GM18520 (cell line): ENCODE measurements around the gene EFCAB6.

Experiments used
- ATAC-seq: cut with Tn5 transposase; IDR thresholded peaks from one replicate; pipeline ENCODE4 v1.9.1; 2021; ENCODE audit not compliant: unreplicated experiment

The EFCAB6 gene

DNA sequence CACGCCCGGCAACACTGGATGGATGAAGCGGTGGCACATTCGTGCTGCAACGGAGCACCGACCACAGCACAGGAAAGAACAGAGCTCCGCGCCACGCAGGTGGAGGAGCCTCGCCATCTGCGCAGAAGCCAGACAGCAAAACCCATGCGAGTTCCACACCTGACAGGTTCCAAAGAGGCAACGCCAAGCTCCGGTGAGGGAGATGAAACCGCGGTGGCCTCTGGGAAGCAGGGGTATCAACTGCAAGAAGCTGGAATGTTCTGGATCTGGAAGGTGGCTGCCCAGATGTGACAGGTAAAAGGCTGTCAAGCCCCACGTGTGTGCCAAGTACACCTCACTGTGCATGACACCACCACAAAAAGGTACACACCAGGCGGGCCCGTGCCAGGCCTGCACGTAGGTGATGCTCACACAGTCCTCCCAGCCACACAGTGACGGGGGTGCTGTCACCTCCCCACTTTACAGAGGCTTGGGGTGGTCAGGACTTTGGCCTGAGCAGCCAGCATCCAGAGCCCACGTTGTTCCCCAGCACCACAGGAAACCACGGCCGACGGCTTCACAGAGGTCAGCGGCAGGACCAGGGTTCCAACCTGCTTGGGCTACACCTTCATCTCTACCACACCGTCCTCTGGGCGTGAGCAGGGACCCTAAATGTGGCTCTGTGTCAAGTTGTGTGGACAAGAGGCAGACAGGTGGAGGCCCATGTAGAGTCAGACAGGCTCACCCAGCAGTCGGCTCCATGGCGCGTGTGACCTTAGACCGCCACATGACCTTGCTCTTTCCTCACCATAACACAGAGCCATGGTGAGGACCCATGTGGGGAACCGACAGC lies 19.7 kb upstream of the EFCAB6 start:
- ATAC-seq: no peak

DNA sequence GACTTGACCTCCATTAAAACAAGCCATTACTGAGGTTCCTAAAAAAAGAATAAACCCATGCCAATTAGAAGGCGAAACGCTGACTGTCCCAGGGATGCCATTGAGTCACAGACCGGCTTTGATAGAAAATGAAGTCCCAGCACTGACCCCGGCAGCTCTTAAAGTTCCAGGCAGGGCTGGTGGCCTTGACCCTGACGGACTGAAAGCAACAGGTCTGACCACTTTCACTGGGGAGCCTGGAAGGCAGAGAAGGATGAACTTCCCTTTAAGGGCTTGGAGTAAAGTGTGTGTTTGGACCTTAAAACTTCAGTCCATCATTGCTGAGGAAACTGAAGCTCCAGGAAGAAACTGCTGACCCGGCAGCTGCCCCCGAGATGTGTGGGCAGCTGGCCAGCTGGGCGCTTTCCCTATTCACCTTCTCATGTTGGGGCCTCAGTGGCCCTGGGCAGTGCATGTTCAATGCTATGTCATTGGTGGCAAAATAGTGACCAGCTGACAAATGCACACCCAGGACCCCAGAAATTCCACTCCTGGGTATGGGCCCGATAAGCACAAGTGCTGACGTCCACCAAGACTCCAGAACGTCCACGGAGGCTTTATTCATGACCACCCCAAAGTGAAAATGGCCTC lies 18.9 kb upstream of the EFCAB6 start:
- ATAC-seq: no peak

DNA sequence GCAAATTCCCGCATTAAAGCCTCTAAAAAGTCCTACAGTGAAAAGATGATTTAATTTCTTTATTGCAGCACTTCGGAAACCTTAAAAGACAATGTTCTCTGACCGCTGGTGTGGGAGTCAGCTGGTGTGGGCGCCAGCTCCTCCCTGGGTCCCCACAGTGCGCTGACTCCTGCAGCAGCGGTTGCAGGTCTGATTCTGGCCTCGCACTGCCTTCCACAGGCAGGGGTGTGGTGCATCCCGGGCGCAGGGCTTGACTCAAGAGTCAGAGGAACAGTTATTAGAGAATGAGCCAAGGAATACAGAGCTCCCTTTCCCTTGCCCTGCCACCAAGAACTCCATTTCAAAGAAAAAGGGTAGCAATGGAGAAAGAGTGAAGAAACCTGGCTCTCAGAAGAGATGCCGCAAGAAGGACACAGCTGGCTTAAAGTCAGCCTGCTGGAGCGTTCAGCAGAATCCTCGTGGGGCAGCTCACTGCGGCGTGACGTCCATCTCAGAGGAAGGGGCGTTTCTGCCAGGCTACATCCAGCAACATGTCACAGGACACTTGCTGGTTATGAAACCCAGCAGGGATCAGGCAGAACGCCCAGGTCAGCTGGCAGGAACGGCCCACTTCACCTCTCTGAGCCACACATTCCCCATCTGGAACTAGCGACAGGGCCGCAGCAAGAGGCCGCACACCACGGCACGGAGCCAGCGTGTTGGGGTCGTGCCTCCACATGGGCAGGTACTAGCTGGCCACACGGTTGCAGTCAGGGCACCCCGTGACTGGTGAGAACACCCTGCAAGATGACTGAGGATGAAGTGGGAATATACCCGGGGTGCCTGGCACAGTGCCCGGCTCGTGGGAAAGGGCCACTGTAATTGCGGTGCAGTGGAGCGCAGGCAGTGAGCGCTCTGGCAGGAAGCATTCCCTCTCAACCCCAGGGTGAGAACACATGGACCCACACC lies 18.1 kb upstream of the EFCAB6 start:
- no peak for ATAC-seq

DNA sequence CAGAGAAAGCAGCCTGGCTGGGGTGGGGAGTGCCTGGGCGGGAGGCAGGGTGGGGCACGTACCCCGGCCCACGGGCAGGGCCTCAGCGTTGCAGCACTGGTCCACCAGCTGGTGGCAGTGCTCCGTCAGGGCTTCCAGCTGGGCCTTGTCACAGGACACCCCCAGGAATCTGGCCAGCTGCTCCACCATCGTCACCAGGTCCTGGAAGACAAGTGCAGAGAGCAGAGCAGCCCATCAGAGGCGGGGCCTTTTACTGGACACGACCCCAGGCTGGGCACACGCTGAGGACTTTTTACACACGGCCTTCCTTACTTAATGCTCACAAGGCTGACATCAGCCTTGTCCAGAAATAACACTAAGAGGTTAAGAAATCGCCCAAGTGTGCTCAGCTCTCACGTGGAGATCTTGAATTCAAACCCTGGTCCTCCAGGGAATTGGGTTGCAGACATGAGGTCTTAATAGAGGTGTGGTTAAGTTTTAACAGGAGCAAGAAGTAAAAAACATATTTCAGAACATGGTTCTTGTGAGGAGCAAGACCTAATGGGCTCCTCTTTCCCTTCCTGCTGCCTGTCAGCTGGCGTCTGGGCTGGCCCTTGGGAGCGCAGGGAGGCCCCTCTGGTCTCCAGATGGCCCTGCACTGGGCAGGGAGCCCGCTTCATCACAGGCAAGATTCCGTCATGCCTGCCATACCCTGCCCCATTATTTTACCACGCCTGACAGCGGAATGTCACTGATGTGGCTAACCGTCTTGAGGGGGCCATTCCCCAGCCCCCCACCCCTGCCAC lies 17.1 kb upstream of the EFCAB6 start:
- no peak for ATAC-seq

DNA sequence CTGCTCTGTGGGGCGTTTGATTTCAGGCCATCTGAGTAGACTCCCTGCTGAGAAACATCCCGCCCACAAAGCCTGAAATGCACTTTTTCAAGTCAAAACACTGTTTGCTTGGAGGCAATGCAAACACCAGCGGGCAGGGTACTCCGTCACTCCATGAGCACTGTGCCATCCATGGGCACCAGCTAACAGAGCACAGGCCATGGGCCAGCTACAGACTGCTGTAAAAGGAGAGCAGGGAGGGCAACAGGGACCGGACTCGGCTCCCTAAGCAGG lies 16.6 kb upstream of the EFCAB6 start:
- ATAC-seq: no peak

DNA sequence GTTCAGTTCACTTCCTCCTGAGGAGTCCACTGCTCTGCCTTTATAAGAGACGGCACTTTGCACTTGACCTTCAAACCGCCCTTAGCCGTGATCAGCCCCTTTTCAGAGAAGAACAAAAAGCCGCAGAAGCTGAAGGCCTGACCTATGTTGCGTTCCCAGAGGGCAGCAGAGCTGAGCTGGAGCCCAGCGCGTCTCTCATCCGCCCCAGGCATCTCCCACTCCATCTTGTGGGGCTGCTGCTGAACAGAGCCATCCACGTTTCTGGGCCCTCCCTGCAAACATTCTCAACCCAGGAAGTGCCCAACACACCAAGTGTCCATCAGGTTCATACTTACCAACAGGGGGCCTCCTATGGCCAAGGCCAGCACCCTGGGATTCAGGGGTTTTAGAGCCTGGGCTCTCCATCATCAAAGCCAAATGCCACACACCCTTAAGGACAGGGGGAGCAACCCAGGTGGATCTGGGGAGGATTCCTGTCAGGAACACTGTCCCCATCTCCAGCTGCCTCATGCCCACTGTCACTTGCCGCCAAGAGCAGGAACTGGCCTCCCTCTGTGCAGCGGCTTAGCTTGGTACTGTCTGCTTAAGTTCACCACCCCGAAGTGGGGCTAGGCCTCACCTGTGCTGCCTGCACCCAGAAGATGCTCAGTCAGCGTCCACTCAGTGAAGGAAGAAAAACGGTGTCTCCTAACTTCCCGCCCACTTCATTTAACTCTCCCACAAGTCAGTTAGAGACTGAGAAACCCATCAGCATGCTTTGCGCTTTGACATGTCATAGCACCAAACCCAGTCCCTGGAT lies 16.0 kb upstream of the EFCAB6 start:
- ATAC-seq: no peak

DNA sequence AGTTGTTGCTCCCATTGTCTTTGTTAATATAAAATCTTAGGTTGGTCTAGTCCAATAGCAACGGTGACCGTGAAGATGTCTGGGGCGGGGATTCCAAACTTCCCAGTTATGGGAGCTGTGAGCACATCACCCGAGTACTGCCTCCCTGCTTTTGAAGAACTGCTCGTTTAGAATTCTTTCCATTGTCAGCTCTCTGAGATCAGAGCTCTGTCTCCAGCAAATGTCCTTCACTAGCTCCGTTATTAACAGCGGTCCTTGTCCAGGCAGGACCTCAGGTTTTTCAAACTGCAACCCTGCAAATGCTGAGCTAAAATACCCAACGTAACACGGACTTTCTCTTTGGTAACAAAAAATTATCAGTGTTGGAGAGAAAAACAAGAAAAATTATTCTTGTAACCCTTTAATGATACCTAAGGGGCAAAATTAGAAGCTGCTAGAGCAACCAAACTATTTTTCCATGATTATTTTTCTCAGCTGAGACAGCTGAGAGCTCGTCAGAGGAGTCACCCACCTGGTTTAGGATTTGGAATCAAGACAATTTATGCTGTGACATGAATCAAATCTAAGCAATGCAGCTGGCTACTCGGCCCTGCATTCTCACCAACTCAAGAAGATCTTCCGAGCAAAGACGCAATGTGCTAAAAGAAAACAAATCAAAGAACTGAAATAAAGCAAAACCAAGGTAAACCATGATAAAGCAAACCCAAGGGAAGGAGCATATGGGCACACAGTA lies 15.1 kb upstream of the EFCAB6 start:
- ATAC-seq: no peak

DNA sequence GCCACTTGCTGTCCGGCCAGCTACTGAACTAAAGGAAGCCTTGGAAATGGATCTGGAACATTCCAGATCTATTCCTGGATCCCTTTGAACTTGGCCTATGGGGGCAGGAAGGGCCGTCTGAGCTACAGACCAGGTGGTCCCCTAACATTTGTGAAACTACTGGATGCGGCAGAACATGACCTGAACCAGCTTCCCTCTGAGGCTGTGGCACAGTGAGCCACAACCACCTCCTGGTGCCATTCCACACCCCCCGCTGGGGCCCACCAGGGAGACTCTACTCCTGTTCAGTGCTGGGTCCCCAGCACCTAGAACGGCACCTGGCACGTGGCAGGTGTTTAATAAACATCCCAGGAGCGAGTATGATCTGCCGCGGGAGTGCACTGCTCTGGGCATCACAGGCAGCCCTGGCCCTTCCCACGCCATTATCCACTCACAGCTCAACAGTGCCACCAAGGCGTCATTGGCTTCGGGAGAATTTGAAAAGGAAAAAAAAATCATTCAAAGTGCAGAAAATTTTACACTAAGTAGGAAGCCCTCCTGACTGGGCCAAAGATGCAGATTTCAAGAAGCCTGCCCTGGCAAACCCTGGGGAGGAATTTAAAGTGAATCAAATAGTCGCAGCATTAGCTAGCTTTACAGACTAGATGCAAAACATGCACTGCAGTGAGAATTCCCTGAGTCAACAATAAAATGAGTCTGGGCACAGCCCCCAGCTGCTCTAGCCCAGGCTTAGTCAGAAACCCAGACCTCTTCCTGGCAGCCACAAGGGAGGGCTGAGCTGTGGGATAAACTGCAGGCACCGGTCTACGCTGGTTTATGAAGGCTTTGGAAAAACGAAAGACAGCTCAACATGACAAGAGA lies 14.3 kb upstream of the EFCAB6 start:
- ATAC-seq: no peak

DNA sequence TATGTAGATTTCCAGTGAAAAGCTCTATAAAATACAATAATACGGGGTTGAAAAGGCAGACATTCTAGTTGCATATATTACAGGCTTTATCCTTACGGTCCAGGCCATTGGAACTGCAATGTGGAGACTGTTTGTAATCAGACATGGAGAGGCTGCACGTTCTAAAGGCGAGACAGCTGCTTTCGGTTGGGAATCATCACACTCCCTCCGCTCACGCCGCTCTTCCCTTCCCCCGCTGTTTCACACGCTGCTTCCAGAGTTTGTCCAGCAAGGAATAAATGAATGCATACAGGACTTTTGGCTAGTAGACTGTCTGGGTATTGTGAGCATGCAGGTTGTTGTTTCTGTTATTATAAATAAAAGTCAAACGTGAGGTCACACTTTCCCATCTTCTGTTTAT lies 13.5 kb upstream of the EFCAB6 start:
- no peak for ATAC-seq

DNA sequence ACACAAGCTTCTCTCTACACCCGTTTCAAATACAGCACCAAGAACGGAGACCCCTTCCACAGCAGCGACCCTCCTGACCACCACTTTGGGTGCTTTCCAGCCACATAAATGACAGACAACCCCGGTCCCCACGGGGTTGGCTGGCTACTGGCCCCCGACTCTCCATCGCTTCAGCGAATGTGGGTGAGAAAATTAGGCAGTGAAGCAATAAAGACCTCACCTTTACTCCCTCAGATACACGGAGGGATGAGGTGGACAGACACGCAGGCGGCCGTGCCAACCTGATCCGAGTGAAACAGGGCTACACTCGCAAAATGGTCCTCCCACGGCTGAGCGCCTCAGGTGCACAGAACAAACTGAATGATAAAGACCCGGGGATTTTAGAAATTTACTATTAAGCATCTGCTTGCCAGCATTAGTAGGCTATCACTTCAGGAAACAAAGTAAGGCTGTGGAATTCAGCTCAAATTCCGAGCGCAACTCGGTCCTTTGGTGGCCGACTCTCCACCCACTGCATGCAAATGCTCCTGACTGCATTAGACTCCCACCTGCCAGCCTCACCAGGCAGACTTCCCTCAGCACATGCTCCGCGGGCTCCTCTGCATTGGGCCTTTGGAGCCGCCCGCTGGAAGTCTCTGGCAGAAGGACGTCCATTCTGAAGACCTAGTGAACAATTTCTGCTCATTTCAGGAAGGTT lies 12.8 kb upstream of the EFCAB6 start:
- no peak for ATAC-seq

DNA sequence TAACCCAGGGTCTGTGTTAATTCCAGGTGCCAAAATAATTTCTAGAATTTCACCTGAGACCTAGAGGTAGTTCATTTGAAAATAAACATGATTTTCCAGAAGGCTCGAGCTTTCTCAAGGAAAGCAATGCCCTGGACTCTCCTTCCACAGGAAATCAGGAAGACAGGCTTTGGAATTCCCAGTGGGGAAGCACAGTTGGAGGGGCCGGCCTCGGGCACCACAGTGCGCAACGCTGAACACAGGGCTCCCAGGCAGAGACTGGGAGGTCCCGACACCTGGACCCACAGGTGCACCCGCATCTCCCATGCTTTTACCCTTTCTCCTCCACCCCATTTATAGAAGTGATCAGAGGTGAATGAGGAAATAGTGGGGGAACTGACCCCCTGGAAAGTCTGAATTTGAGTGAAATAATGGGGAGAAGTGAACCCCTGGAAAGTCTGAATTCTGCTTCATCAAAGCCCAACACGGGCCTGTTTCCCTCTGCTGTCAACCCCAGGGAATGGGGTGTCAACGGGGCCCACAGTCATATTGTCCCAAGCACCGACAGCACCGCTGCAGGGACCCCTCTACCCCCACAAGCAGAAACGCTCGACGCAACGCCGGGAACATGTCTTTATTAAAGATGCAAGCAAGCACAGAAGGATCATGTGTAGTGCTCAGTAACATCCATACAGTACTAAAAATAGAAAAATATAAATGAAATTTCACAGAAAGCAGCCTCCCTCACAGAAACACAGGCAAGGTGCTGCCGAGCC lies 12.0 kb upstream of the EFCAB6 start:
- no peak for ATAC-seq

DNA sequence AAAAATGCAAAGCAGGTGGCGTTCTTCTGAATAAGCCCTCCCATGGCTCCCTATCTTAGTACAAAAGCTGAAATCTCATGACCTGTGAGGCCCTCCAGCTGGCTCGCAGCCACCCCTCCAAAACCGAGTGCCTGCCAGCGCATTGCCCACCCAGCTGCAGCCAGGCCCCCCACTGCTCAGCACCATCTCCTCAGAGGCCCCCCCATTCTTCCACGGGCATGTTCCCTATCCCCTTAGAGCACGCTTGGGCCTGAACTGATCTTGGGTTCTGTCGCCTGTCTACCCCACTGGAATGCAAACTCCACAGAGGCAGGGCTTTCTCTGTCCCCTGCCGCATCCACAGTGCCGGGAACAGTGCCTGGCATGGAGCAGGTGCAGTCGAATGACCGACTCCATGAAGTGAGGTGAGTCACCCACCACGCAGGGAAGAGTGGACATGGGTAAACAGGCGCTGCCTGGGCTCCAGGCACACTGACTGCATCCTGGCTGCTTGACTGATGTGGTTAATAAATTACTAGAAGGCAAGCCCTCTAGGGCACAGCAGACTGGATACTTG lies 11.3 kb upstream of the EFCAB6 start:
- no peak for ATAC-seq

DNA sequence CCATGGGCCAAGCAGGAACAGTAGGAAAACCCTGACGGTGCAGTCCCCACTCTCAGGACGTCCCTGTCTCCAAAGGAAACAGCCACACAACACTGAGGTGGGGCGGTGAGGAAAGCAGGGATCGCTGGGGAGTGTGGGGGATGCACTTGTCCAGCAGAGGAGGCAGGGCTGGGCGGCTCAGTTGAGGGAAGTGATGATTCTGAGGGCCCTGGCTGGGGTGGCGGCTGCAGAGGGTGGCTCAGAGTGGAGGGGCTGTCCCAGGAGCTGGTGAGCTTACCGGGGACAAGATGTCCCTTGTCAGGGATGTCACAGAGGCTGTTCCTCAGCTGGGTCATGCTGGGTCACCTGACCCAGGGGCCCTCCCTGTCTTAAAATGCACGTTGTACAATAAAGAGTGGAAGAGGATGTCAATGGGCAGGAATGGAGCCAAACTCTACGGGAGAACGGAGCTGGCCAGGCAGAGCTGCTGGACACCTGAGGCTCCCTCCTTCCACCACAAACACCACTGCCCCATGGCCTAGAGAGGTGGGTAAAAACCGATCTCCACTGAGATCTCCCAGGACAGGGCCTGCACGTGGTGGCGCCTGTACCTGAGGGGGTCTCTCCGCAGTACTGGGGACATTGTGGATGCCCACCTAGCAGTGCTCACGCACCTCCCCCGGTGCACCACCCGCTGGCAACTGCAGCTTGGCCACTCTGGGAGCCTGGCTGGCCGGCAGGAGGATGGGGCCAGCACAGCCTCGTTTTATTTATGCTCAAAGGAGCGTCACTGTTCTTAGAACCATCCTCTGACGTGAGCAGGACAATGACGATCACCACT lies 9.7 kb upstream of the EFCAB6 start:
- no peak for ATAC-seq

DNA sequence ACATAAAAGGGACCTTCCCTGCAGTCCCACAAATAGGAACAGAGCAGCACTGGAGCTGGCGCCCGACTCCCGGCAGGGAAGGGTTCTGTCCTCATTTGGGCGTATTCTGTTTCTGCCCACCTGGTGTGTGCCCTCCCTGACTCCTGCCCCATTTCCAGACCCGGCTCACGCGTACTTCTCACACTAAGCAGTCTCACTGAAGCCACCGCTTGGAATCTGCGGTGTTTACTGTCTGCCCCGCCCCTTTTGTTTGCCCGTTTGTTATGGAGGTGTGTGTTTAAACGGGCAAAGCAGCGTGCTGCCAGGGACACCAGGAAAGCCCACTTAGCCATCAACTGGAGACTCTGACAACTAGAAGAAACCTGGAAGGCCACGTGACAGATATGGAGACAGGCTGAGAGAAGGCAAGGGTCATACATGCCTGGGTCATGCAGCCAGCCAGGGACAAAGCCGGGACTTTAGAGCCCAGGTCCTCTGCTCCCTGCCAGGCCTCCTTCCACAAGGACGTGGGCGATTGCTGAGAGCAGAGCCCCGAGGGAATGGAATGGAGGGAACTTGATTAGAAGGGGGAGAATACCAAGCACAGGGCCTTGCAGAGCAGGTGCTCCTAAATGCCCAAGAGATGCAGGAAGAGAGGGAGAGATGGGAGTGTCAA lies 8.7 kb upstream of the EFCAB6 start:
- no peak for ATAC-seq

DNA sequence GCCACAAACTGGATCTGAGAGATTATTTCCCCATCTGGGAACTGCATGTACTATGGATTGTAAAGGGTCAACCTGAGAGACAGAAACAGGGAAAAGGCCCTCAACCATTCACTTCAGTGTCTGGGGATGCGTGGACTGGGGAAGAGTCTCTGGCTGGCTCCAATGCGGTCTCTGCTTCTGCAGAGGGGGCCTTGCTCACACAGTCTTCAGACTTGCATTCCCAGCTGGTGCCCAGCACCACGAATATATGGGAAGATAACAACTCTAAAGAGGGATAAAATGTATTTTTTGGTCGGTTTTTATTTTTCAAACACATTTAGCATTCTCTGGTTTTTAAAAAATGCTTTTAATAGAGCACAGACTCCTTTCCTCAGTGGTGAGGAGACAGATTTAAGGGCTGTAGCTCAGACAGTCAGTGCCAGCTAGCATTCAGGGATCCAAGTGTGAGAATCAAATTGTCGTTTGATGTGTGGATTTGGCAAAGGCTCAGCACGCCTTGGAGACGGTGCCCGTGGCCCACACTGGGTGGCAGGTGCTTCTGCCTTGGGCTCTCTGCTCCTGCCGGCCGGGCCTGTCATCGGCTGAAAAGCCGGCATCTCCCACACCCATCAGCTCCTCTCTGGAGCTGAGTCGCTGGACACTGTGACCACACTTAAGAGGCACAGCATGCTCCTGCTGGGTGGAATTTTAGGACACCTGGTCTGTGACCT lies 8.0 kb upstream of the EFCAB6 start:
- ATAC-seq: no peak
